Parathyroid adenoma (tissue), 2 donors: ENCODE data around the gene PRKAR2B.

ENCODE experiments used
- H2AFZ ChIP-seq: fragments of 300-600 bp; sonication (generic); one replicate; pipeline ENCODE4 v1.7.0; 2017; ENCODE audit warnings: antibody characterized with exemption, mild to moderate bottlenecking
- H3K27ac ChIP-seq: fragments of 300-600 bp; sonication (generic); one replicate; pipeline ENCODE4 v1.7.0; 2017
- H3K27me3 ChIP-seq: fragments of 300-600 bp; sonication (generic); one replicate; pipeline ENCODE4 v1.7.0; 2017; ENCODE audit warnings: low read length; ENCODE audit not compliant: control insufficient read depth, insufficient read depth
- H3K36me3 ChIP-seq: fragments of 300-600 bp; sonication (generic); one replicate; pipeline ENCODE4 v1.7.0; 2017; ENCODE audit warnings: low read length; ENCODE audit not compliant: control insufficient read depth, insufficient read depth
- H3K4me1 ChIP-seq: fragments of 300-600 bp; sonication (generic); one replicate; pipeline ENCODE4 v1.7.0; 2017; ENCODE audit warnings: control low read depth
- H3K4me2 ChIP-seq: fragments of 300-600 bp; sonication (generic); one replicate; pipeline ENCODE4 v1.7.0; 2017; ENCODE audit warnings: low read length
- H3K4me3 ChIP-seq: fragments of 300-600 bp; sonication (generic); one replicate; pipeline ENCODE4 v1.7.0; 2017; ENCODE audit warnings: low read depth, low read length
- H3K79me2 ChIP-seq: fragments of 300-600 bp; sonication (generic); one replicate; pipeline ENCODE4 v1.7.0; 2017; ENCODE audit warnings: control low read depth
- H3K9ac ChIP-seq: fragments of 300-600 bp; sonication (generic); one replicate; pipeline ENCODE4 v1.7.0; 2017; ENCODE audit warnings: mild to moderate bottlenecking
- H3K9me3 ChIP-seq: fragments of 300-600 bp; sonication (generic); one replicate; pipeline ENCODE4 v1.7.0; 2017; ENCODE audit warnings: low read length; ENCODE audit not compliant: control insufficient read depth
- CTCF ChIP-seq: fragments of 300-600 bp; sonication (generic); IDR thresholded peaks from one replicate; pipeline ENCODE4 v1.7.0; 2017; ENCODE audit warnings: antibody characterized with exemption, mild to moderate bottlenecking
- donor health status: primary hyperparathyroidism.

The PRKAR2B gene

GRCh38 chr7:107079212-107079940 is 34.9 kb downstream of the PRKAR2B start:
- H3K27me3 ChIP-seq, result no peaks in the 10 kb centered on the region
- H3K27ac ChIP-seq, result no peak overlapping the region
- peaks cover 6% of the 10 kb centered on the region for H3K79me2 ChIP-seq
- H3K36me3 ChIP-seq, result no peaks in the 10 kb centered on the region
- H3K9me3 ChIP-seq, result no peaks in the 10 kb centered on the region
- H3K4me2 ChIP-seq, result no peak overlapping the region
- TF ChIP-seq CTCF, result no peak
- H3K4me1 ChIP-seq, result peaks cover 12% of the 10 kb centered on the region
- H2AFZ ChIP-seq, result no peak overlapping the region
- H3K9ac ChIP-seq, result no peak overlapping the region
- H3K4me3 ChIP-seq, result no peak overlapping the region

DNA sequence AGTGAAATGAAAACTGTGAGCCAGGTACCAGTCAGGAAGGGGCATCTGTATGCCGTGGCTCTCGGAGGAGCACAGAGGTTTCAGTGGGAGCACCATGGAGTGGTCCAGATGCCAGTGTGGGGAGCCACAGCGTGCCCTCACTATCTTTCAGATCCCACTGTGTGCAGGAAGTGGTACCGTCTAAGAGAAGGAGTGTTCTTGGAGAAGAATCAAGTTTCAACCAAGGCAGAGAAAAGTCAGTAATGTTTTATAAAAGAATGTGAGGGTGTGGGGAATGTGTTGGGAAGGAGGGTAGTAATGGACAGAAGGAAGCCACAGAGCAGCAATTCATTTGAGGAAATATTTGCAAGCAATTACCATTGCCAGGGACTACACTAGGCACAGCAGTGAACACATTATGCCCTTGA is 35.6 kb downstream of the PRKAR2B start:
- Histone ChIP-seq H3K9me3 (no peaks in the 10 kb centered on the region), H3K9ac (no peak overlapping the region), H3K36me3 (no peaks in the 10 kb centered on the region), H3K79me2 (peaks cover 11% of the 10 kb centered on the region), H3K4me2 (no peak overlapping the region), H3K27me3 (no peaks in the 10 kb centered on the region), H2AFZ (no peak overlapping the region), H3K4me3 (no peak overlapping the region), H3K4me1 (peaks cover 12% of the 10 kb centered on the region), H3K27ac (no peak overlapping the region)
- TF ChIP-seq CTCF, result no peak

GRCh38 chr7:107080533-107080932 is 36.0 kb downstream of the PRKAR2B start:
- peaks cover 12% of the 10 kb centered on the region for H3K4me1 ChIP-seq
- no peaks in the 10 kb centered on the region for H3K36me3 ChIP-seq
- H3K79me2 ChIP-seq, result peaks cover 11% of the 10 kb centered on the region
- no peak overlapping the region for H2AFZ ChIP-seq
- no peak for TF ChIP-seq CTCF
- H3K27ac ChIP-seq, result no peak overlapping the region
- H3K4me2 ChIP-seq, result no peak overlapping the region
- H3K27me3 ChIP-seq, result no peaks in the 10 kb centered on the region
- H3K9ac ChIP-seq, result no peak overlapping the region
- no peaks in the 10 kb centered on the region for H3K9me3 ChIP-seq
- H3K4me3 ChIP-seq, result no peak overlapping the region

DNA sequence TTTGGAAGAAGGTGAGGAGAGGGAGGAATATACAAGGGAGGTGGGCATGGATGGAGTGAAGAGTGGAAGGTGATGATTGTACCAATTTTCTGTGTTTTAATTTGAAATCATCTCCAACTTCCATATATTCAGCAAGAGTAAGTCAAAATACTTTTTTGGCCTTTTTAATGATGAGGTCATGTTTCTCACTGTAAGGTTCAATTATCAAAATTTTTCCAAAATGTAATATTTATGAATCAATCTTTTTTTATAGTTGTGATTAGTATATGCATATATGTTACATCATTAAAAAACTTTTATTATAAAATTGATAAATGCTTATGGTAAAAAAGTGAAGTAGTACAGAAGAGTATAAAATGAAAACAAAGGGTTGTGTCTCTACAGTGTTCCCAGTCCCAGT is 40.7 kb downstream of the PRKAR2B start:
- H3K4me1 ChIP-seq, result peaks cover 8% of the 10 kb centered on the region
- TF ChIP-seq CTCF, result no peak
- peaks cover 7% of the 10 kb centered on the region for H3K79me2 ChIP-seq
- H3K4me3 ChIP-seq, result no peak overlapping the region
- H2AFZ ChIP-seq, result no peak overlapping the region
- H3K9ac ChIP-seq, result no peak overlapping the region
- no peak overlapping the region for H3K4me2 ChIP-seq
- H3K36me3 ChIP-seq, result no peaks in the 10 kb centered on the region
- no peaks in the 10 kb centered on the region for H3K27me3 ChIP-seq
- H3K9me3 ChIP-seq, result no peaks in the 10 kb centered on the region
- H3K27ac ChIP-seq, result no peak overlapping the region

DNA sequence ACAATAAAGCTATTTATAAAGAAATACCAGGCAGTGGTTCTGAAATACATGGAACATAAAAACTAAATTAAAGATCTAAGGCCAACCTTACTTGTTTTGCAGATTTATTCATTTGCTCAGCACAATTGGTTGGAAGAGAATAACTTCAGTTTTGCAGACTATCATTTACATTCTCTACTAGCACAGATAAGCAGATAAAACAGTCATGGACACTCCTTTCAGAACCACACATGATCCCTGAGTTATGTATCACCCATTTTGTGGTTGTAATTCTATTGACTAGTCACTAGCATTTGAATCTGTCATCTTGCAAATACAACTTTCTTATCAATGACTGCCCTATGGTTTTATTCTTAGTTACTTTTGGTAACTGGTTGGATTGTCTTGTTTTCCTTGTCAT is 45.1 kb downstream of the PRKAR2B start:
- no peaks in the 10 kb centered on the region for H3K36me3 ChIP-seq
- H3K4me2 ChIP-seq, result no peak overlapping the region
- no peaks in the 10 kb centered on the region for H3K27me3 ChIP-seq
- H2AFZ ChIP-seq, result no peak overlapping the region
- peaks cover 8% of the 10 kb centered on the region for H3K4me1 ChIP-seq
- no peak overlapping the region for H3K9ac ChIP-seq
- no peak for TF ChIP-seq CTCF
- no peak overlapping the region for H3K4me3 ChIP-seq
- H3K79me2 ChIP-seq, result peaks cover 10% of the 10 kb centered on the region
- no peak overlapping the region for H3K27ac ChIP-seq
- no peaks in the 10 kb centered on the region for H3K9me3 ChIP-seq
